ENCODE results near the gene CPT2. TPM values are rescaled to one million over a fixed set of nuclear protein-coding genes. Genes with fewer than 3 reads are reported as not detected.

CPT2 gene
- total and polyA plus RNA-seq, 9 of the 15 experiments (the other 6 are each of a cell fraction or from before 2014, with no cell fraction given) = 7.6 to 25.1 (median 16.8) TPM

- TF ChIP-seq IRF1 (CRISPR knock-in tag; IDR thresholded peaks at IDR 0.05; ENCODE audit: borderline replicate concordance) (no peak), NFE2 (IDR thresholded peaks at IDR 0.05; ENCODE audit: low read depth) (no peak), PTTG1 (tag; IDR thresholded peaks at IDR 0.05; ENCODE audit: low read depth) (no peak), PBX2 (CRISPR knock-in tag; IDR thresholded peaks at IDR 0.05; ENCODE audit: low read depth) (no peak), PBX2 (tag; conservative IDR thresholded peaks at IDR 0.05; ENCODE audit: low read depth) (no peak), WHSC1 (IDR thresholded peaks at IDR 0.05; ENCODE audit: low read length) (no peak), ZNF318 (IDR thresholded peaks at IDR 0.05; ENCODE audit: borderline replicate concordance in 1 of 2, low read depth in 1 of 2) (no peak), ADNP (tag; IDR thresholded peaks at IDR 0.05) (no peak), RFX1 (IDR thresholded peaks at IDR 0.05) (no peak), ZHX1 (conservative IDR thresholded peaks at IDR 0.05; ENCODE audit: low read length) (no peak), SMARCA5 (IDR thresholded peaks at IDR 0.05) (no peak), CBX2 (IDR thresholded peaks at IDR 0.05; ENCODE audit: insufficient read depth, low read length, poor library complexity, severe bottlenecking) (no peak), RUNX1 (IDR thresholded peaks at IDR 0.05; ENCODE audit: low read depth) (no peak)
Observed at GRCh38 chr1:53196485-53197290, at the start of gene CPT2 (continued).
